H1 (cell line): ENCODE results near the gene STX11. TPM values are rescaled to one million over a fixed set of nuclear protein-coding genes. Genes with fewer than 3 reads are reported as not detected.

Experiments used
- CTCF ChIA-PET: fragments of 300-600 bp; sonication (Branson Sonifier 250); formaldehyde crosslinking; loops from one replicate; lab custom pipeline; 2021; ENCODE audit not compliant: partially characterized antibody; lab: Charles Lee
- POLR2A ChIA-PET: fragments of 300-600 bp; sonication (Branson Sonifier 250); formaldehyde crosslinking; loops from one replicate; lab custom pipeline; 2021; ENCODE audit warnings: inconsistent platforms; ENCODE audit not compliant: partially characterized antibody; lab: Charles Lee
- DNase-seq, 2 experiments: peaks; one replicate each; pipeline versions ENCODE4 v3.0.0 to v3.0.0-alpha.2; 2010 to 2022; ENCODE audit warnings: low spot score in 2 of 2, low read depth in 1 of 2, mixed read lengths in 1 of 2
- FAIRE-seq: peaks from 2 replicates; lab custom pipeline; 2011; peaks lifted over from hg19 to GRCh38; lab: Jason Lieb, UNC
- H2AFZ ChIP-seq: 2 replicates; pipeline ENCODE4 v1.8.1; 2012; ENCODE audit warnings: low read length, inconsistent platforms
- H2AK5ac ChIP-seq: 2 replicates; pipeline ENCODE4 v1.6.1; 2013; ENCODE audit warnings: low read depth, low read length
- H2BK120ac ChIP-seq: replicated peaks from 2 replicates; pipeline ENCODE3; 2013; ENCODE audit warnings: low read depth, low read length, inconsistent platforms
- H2BK12ac ChIP-seq: 2 replicates; pipeline ENCODE4 v1.6.1; 2013; ENCODE audit warnings: low read depth, low read length
- H2BK15ac ChIP-seq: 2 replicates; pipeline ENCODE4 v1.6.1; 2013; ENCODE audit warnings: low read length
- H2BK20ac ChIP-seq: 2 replicates; pipeline ENCODE4 v1.6.1; 2013; ENCODE audit warnings: low read length
- H2BK5ac ChIP-seq: 2 replicates; pipeline ENCODE4 v1.6.1; 2013; ENCODE audit warnings: low read depth, low read length
- H3K14ac ChIP-seq: 2 replicates; pipeline ENCODE4 v1.6.1; 2013; ENCODE audit warnings: inconsistent platforms; ENCODE audit not compliant: insufficient read length
- H3K18ac ChIP-seq: 2 replicates; pipeline ENCODE4 v1.6.1; 2013; ENCODE audit warnings: low read length; ENCODE audit errors: extremely low read depth
- H3K23ac ChIP-seq: 2 replicates; pipeline ENCODE4 v1.6.1; 2013; ENCODE audit warnings: inconsistent platforms; ENCODE audit not compliant: insufficient read length
- H3K23me2 ChIP-seq: 2 replicates; pipeline ENCODE4 v1.6.1; 2013; ENCODE audit warnings: low read depth, low read length
- H3K27ac ChIP-seq: 2 replicates; pipeline ENCODE4 v1.6.1; 2011; ENCODE audit warnings: low read depth, low read length, inconsistent platforms
- H3K27me3 ChIP-seq, 4 experiments: replicated peaks in 1 of 4; 1 replicate in 1 of 4; 2 replicates in 3 of 4; pipeline versions ENCODE4 v1.6.1 to v1.8.1; 2011 to 2013; ENCODE audit warnings: low read length in 3 of 4, mild to moderate bottlenecking in 3 of 4, inconsistent platforms in 2 of 4, mixed read lengths in 2 of 4, moderate library complexity in 1 of 4; ENCODE audit not compliant: control insufficient read depth in 3 of 4, insufficient read depth in 3 of 4; ENCODE audit errors: extremely low read depth in 1 of 4
- H3K36me3 ChIP-seq, 4 experiments: 2 replicates each; pipeline versions ENCODE4 v1.6.1 to v1.8.1; 2011 to 2013; ENCODE audit warnings: mild to moderate bottlenecking in 4 of 4, low read length in 3 of 4, moderate library complexity in 2 of 4, control low read depth in 1 of 4, inconsistent platforms in 1 of 4; ENCODE audit not compliant: insufficient read depth in 4 of 4, control insufficient read depth in 2 of 4
- H3K4ac ChIP-seq: replicated peaks from 2 replicates; pipeline ENCODE3; 2013; ENCODE audit warnings: low read length, low read depth, mixed read lengths, inconsistent platforms; ENCODE audit not compliant: insufficient read length
- H3K4me1 ChIP-seq, 4 experiments: replicated peaks in 1 of 4; 1 replicate in 1 of 4; 2 replicates in 3 of 4; pipeline versions ENCODE4 v1.6.1 to v1.8.1; 2011 to 2013; ENCODE audit warnings: low read length in 3 of 4, inconsistent platforms in 2 of 4, mixed read lengths in 1 of 4; ENCODE audit not compliant: insufficient read depth in 4 of 4, control insufficient read depth in 3 of 4
- H3K4me2 ChIP-seq, 2 experiments: 2 replicates each; pipeline versions ENCODE4 v1.6.1 to v1.8.1; 2011 to 2013; ENCODE audit warnings: low read depth in 2 of 2, low read length in 2 of 2, control low read depth in 1 of 2, inconsistent platforms in 1 of 2, mild to moderate bottlenecking in 1 of 2; ENCODE audit not compliant: insufficient read depth in 1 of 2
- H3K4me3 ChIP-seq, 4 experiments: fragments of 200-600, 300-600 bp in 1 of 4; sonication (generic), shearing (Covaris generic), sonication (Bioruptor Twin) in 1 of 4; 2 replicates each; pipeline versions ENCODE4 v1.5.1 to v1.8.1; 2011 to 2016; ENCODE audit warnings: low read length in 4 of 4, low read depth in 3 of 4, control low read depth in 2 of 4, inconsistent platforms in 2 of 4, mild to moderate bottlenecking in 2 of 4, mixed read lengths in 1 of 4, moderate library complexity in 1 of 4; ENCODE audit not compliant: insufficient read depth in 2 of 4; ENCODE audit errors: extremely low read depth in 1 of 4
- H3K56ac ChIP-seq: replicated peaks from 2 replicates; pipeline ENCODE3; 2013; ENCODE audit warnings: low read depth, mild to moderate bottlenecking, mixed read lengths, low read length, inconsistent platforms; ENCODE audit not compliant: insufficient read length
- H3K79me1 ChIP-seq: 2 replicates; pipeline ENCODE4 v1.6.1; 2013; ENCODE audit warnings: low read depth, low read length, control low read depth
- H3K79me2 ChIP-seq, 2 experiments: 2 replicates each; pipeline versions ENCODE4 v1.6.1 to v1.8.1; 2012 to 2013; ENCODE audit warnings: low read length in 2 of 2, mild to moderate bottlenecking in 2 of 2, inconsistent platforms in 1 of 2; ENCODE audit not compliant: insufficient read depth in 2 of 2, control insufficient read depth in 1 of 2
- H3K9ac ChIP-seq, 4 experiments: replicated peaks in 1 of 4; 1 replicate in 1 of 4; 2 replicates in 3 of 4; pipeline versions ENCODE4 v1.6.1 to v1.8.1; 2011 to 2013; ENCODE audit warnings: low read depth in 3 of 4, low read length in 3 of 4, control low read depth in 2 of 4, mild to moderate bottlenecking in 2 of 4, moderate library complexity in 2 of 4, inconsistent platforms in 1 of 4; ENCODE audit errors: extremely low read depth in 1 of 4
- H3K9me3 ChIP-seq, 2 experiments: 2 replicates each; pipeline versions ENCODE4 v1.6.1 to v1.8.1; 2012 to 2013; ENCODE audit warnings: mild to moderate bottlenecking in 2 of 2, moderate library complexity in 2 of 2, control low read depth in 1 of 2, inconsistent platforms in 1 of 2, low read depth in 1 of 2, low read length in 1 of 2, mixed read lengths in 1 of 2; ENCODE audit not compliant: insufficient read depth in 2 of 2
- H4K20me1 ChIP-seq, 2 experiments: replicated peaks in 1 of 2; 2 replicates each; pipeline versions ENCODE3 to v1.8.1; 2011 to 2013; ENCODE audit warnings: inconsistent platforms in 2 of 2, low read length in 2 of 2, mild to moderate bottlenecking in 1 of 2; ENCODE audit not compliant: insufficient read depth in 2 of 2, control insufficient read depth in 1 of 2
- H4K5ac ChIP-seq: 2 replicates; pipeline ENCODE4 v1.6.1; 2013; ENCODE audit warnings: low read length, low read depth, mixed read lengths, inconsistent platforms; ENCODE audit not compliant: insufficient read length
- H4K8ac ChIP-seq: 2 replicates; pipeline ENCODE4 v1.8.0; 2013; ENCODE audit warnings: mild to moderate bottlenecking, moderate library complexity, low read length, inconsistent platforms; ENCODE audit not compliant: insufficient read depth; ENCODE audit errors: extremely low read depth
- H4K91ac ChIP-seq: replicated peaks from 2 replicates; pipeline ENCODE3; 2013; ENCODE audit warnings: low read length, mixed read lengths, inconsistent platforms; ENCODE audit not compliant: insufficient read length
- CBX5 ChIP-seq: fragments of 300-800, 300-1000 bp; sonication (generic); IDR thresholded peaks from 2 replicates; pipeline ENCODE4 v1.7.1; 2016; ENCODE audit warnings: antibody characterized with exemption, low read length, low read depth
- CEBPB ChIP-seq: IDR thresholded peaks from 2 replicates; pipeline ENCODE4 v1.6.1; 2012; ENCODE audit warnings: low read depth, low read length
- EZH2 ChIP-seq: fragments of 200-600 bp; sonication (generic); IDR thresholded peaks from 2 replicates; pipeline ENCODE4 v1.7.1; 2012; ENCODE audit warnings: low read depth, mild to moderate bottlenecking, moderate library complexity, low read length, inconsistent platforms; ENCODE audit not compliant: severe bottlenecking
- JUND ChIP-seq: IDR thresholded peaks from 2 replicates; pipeline ENCODE4 v1.6.1; 2011; ENCODE audit warnings: mild to moderate bottlenecking, improper control_type of control experiment, low read length
- MAFK ChIP-seq: IDR thresholded peaks from 2 replicates; pipeline ENCODE4 v1.6.1; 2012; ENCODE audit warnings: low read depth, mild to moderate bottlenecking, improper control_type of control experiment, low read length
- SIX5 ChIP-seq: IDR thresholded peaks from 2 replicates; pipeline ENCODE4 v1.6.1; 2011; ENCODE audit warnings: mild to moderate bottlenecking, low read depth, low read length
- SP2 ChIP-seq: IDR thresholded peaks from 2 replicates; pipeline ENCODE4 v1.6.1; 2012; ENCODE audit warnings: mild to moderate bottlenecking, low read length, inconsistent platforms
- SRF ChIP-seq: IDR thresholded peaks from 2 replicates; pipeline ENCODE4 v1.6.1; 2011; ENCODE audit warnings: mild to moderate bottlenecking, low read depth, low read length, moderate library complexity
- TAF7 ChIP-seq: optimal IDR thresholded peaks from 2 replicates; pipeline ENCODE3; 2011; ENCODE audit warnings: low read depth, mild to moderate bottlenecking, inconsistent platforms, low read length, moderate library complexity, borderline replicate concordance
- TCF12 ChIP-seq: IDR thresholded peaks from 2 replicates; pipeline ENCODE4 v1.6.1; 2011; ENCODE audit warnings: low read depth, mild to moderate bottlenecking, low read length
- WGBS, 2 experiments: shearing (Covaris generic) in 1 of 2; methylation state at CpG; one replicate each; pipeline versions ENCODE4 v1.1.6 to v1.1.7; 2013 to 2015; ENCODE audit warnings: low lambda C conversion rate in 2 of 2, mixed read lengths in 2 of 2, inconsistent platforms in 1 of 2, low coverage in 1 of 2, missing lambda C conversion rate in 1 of 2; ENCODE audit not compliant: insufficient replicate concordance in 2 of 2, insufficient coverage in 1 of 2, insufficient read length in 1 of 2; ENCODE audit errors: extremely low coverage in 1 of 2, missing lambda C conversion rate in 1 of 2; 5-methylcytosine and 5-hydroxymethylcytosine counted together
- polyA plus RNA-seq, 7 experiments: library from polyadenylated mRNA; depleted of rRNA in 3 of 7; stranded (reverse) in 5 of 7; unstranded in 2 of 7; fragments of >200 nt in 5 of 7; fragments of 200-250 nt in 2 of 7; gene quantifications; 1 replicate in 5 of 7; 2 replicates in 1 of 7; 4 replicates in 1 of 7; pipeline versions ENCODE4 v1.2.1 to v1.2.3, GENCODE V29; 2011 to 2013; ENCODE audit warnings: missing spikeins in 2 of 7, mixed read lengths in 2 of 7
- total RNA-seq: library from RNA; stranded (reverse); fragmentation: NEBNext Ultra II Directional; extraction: Animal tissue kit (Norgen Biotek cat#: 25700); gene quantifications from 2 replicates; pipeline ENCODE4 v1.2.1, GENCODE V29; 2021
- TF ChIP-seq, protein P1 (sequence below), 3 experiments: IDR thresholded peaks; 1 replicate in 2 of 3; 2 replicates in 1 of 3; pipeline versions ENCODE4 v1.5.1 to v1.6.1; 2011; ENCODE audit warnings: low read length in 3 of 3, mild to moderate bottlenecking in 3 of 3, inconsistent platforms in 2 of 3, low read depth in 1 of 3, moderate library complexity in 1 of 3; ENCODE audit not compliant: insufficient read depth in 1 of 3; ENCODE audit errors: control extremely low read depth in 1 of 3
- TF ChIP-seq, protein P2 (sequence below): IDR thresholded peaks from 2 replicates; pipeline ENCODE4 v1.6.1; 2012; ENCODE audit warnings: inconsistent platforms

Gene STX11
- total and polyA plus RNA-seq, 2 of the 8 experiments (the other 6 are each of a cell fraction or from before 2014, with no cell fraction given) = 0.15 to 0.34 TPM

DNA sequence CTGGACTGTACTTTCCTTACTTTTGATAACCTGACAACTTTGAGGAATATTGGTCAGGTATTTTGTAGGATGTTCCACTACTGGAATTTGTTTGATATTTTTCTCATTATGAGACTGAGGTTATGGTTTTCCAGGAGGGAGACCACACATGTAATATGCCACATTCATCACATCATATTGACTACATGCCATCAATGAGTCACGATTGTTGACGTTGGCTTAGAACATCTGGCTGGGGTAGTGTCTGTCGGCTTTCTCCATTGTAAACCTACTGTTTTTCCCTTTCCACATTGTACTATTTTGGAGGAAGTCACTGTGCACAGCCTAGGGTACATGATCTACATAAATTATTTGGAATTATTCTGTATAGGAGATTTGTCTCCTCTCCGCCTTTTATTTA, 1.4 kb upstream of the STX11 start:
- no peak overlapping the region for H2BK20ac ChIP-seq
- ChIA-PET POLR2A (no interaction called here), CTCF (interaction anchor here (1.0 kb wide), 1 partner anchor 11 kb away, joined by 3 read pairs; no protein-coding TSS in a partner anchor)
- no peaks in the 10 kb centered on the region for H3K79me2 ChIP-seq
- H3K56ac ChIP-seq = no peak overlapping the region
- no peak overlapping the region for H3K4ac ChIP-seq
- no peak overlapping the region for H3K4me3 ChIP-seq
- H3K4me2 ChIP-seq = no peak overlapping the region; a peak in 1 of 4 replicates
- H3K36me3 ChIP-seq = no peaks in the 10 kb centered on the region
- H2AFZ ChIP-seq = no peak overlapping the region
- H2BK15ac ChIP-seq = no peak overlapping the region
- WGBS, 2 experiments = 81% methylated on average over 4 of the region's 4 CpGs; no CpG with 5 or more reads in 1 of the 2 experiments
- H2BK12ac ChIP-seq = no peak overlapping the region
- H4K5ac ChIP-seq = no peak overlapping the region
- H2BK120ac ChIP-seq = no peak overlapping the region
- no peak overlapping the region for H3K23ac ChIP-seq
- no peaks in the 10 kb centered on the region; a peak in 1 of 7 replicates for H3K4me1 ChIP-seq
- H4K91ac ChIP-seq = no peak overlapping the region
- no peak for FAIRE-seq
- H3K27ac ChIP-seq = no peak overlapping the region
- no peaks in the 10 kb centered on the region for H3K79me1 ChIP-seq
- H3K23me2 ChIP-seq = peaks cover 6% of the 10 kb centered on the region; the same call in 1 of the 2 replicates
- no peak overlapping the region for H2BK5ac ChIP-seq
- no peak for DNase-seq
- H3K14ac ChIP-seq = no peak overlapping the region
- no peak overlapping the region for H2AK5ac ChIP-seq
- no peak overlapping the region for H3K18ac ChIP-seq
- peaks cover 1 to 30% (median 23%) of the 10 kb centered on the region in 4 experiments for H3K27me3 ChIP-seq
- H3K9me3 ChIP-seq = no peaks in the 10 kb centered on the region
- no peak overlapping the region for H3K9ac ChIP-seq
- H4K8ac ChIP-seq = no peak overlapping the region
- no peaks in the 10 kb centered on the region for H4K20me1 ChIP-seq
- TF ChIP-seq MAFK (no peak), SRF (no peak), CEBPB (no peak), TCF12 (no peak), TAF7 (no peak), SP2 (no peak), CBX5 (no peak), EZH2 (no peak), JUND (no peak), SIX5 (no peak)
- TF ChIP-seq, protein P1, sequence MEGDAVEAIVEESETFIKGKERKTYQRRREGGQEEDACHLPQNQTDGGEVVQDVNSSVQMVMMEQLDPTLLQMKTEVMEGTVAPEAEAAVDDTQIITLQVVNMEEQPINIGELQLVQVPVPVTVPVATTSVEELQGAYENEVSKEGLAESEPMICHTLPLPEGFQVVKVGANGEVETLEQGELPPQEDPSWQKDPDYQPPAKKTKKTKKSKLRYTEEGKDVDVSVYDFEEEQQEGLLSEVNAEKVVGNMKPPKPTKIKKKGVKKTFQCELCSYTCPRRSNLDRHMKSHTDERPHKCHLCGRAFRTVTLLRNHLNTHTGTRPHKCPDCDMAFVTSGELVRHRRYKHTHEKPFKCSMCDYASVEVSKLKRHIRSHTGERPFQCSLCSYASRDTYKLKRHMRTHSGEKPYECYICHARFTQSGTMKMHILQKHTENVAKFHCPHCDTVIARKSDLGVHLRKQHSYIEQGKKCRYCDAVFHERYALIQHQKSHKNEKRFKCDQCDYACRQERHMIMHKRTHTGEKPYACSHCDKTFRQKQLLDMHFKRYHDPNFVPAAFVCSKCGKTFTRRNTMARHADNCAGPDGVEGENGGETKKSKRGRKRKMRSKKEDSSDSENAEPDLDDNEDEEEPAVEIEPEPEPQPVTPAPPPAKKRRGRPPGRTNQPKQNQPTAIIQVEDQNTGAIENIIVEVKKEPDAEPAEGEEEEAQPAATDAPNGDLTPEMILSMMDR (IDR thresholded peaks at IDR 0.05; ENCODE audit: control extremely low read depth in 1 of 3, insufficient read depth in 1 of 3, low read depth in 1 of 3, low read length in 3 of 3) = no peak
- TF ChIP-seq, protein P2, sequence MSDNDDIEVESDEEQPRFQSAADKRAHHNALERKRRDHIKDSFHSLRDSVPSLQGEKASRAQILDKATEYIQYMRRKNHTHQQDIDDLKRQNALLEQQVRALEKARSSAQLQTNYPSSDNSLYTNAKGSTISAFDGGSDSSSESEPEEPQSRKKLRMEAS = no peak
